Liver (tissue), 3 donors: Measurements from ENCODE around the gene GSAP.

ENCODE experiments used
- RAD21 ChIP-seq, 2 donors: IDR thresholded peaks; 2 replicates each; pipeline ENCODE4 v1.6.1; 2016; ENCODE audit warnings: antibody characterized with exemption in 2 of 2, mild to moderate bottlenecking in 2 of 2
- TAF1 ChIP-seq: conservative IDR thresholded peaks from 2 replicates; pipeline ENCODE4 v1.6.1; 2016; ENCODE audit warnings: antibody characterized with exemption, mild to moderate bottlenecking
- TF ChIP-seq, protein P1 (sequence below): fragments of 150-350 bp; IDR thresholded peaks from 2 replicates; pipeline ENCODE4 v1.5.1; 2017; ENCODE audit warnings: improper control_type of control experiment, low read depth, low read length; ENCODE audit not compliant: missing input control
- TF ChIP-seq, protein P2 (sequence below): IDR thresholded peaks from 2 replicates; pipeline ENCODE4 v1.6.1; 2016; ENCODE audit warnings: antibody characterized with exemption
- donor health status: healthy.
- donor health status: healthy.

GRCh38 chr7:77406421-77406820 lies 9.7 kb downstream of the GSAP start:
- TF ChIP-seq, protein P1, sequence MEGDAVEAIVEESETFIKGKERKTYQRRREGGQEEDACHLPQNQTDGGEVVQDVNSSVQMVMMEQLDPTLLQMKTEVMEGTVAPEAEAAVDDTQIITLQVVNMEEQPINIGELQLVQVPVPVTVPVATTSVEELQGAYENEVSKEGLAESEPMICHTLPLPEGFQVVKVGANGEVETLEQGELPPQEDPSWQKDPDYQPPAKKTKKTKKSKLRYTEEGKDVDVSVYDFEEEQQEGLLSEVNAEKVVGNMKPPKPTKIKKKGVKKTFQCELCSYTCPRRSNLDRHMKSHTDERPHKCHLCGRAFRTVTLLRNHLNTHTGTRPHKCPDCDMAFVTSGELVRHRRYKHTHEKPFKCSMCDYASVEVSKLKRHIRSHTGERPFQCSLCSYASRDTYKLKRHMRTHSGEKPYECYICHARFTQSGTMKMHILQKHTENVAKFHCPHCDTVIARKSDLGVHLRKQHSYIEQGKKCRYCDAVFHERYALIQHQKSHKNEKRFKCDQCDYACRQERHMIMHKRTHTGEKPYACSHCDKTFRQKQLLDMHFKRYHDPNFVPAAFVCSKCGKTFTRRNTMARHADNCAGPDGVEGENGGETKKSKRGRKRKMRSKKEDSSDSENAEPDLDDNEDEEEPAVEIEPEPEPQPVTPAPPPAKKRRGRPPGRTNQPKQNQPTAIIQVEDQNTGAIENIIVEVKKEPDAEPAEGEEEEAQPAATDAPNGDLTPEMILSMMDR, result no peak
- TF ChIP-seq, protein P2, sequence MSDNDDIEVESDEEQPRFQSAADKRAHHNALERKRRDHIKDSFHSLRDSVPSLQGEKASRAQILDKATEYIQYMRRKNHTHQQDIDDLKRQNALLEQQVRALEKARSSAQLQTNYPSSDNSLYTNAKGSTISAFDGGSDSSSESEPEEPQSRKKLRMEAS, result no peak
- TF ChIP-seq TAF1 (no peak), RAD21 (IDR thresholded peaks at IDR 0.05) (no peak)
